HepG2 (cell line): ENCODE results near the gene CYSRT1. TPM values are rescaled to one million over a fixed set of nuclear protein-coding genes. Genes with fewer than 3 reads are reported as not detected.

Experiments
- AGO1 ChIP-seq: fragments of 200-400 bp; formaldehyde crosslinking; IDR thresholded peaks from 2 replicates; pipeline ENCODE4 v1.6.1; 2017; ENCODE audit warnings: mild to moderate bottlenecking, low read depth, low read length, moderate library complexity; ENCODE audit not compliant: poor library complexity, severe bottlenecking
- ARID5B ChIP-seq: IDR thresholded peaks from 2 replicates; pipeline ENCODE4 v1.4.0; 2020; ENCODE audit warnings: mild to moderate bottlenecking, missing genetic modification reagents
- DMTF1 ChIP-seq: sonication (generic); formaldehyde crosslinking; IDR thresholded peaks from 2 replicates; pipeline ENCODE4 v1.4.0; 2020; ENCODE audit warnings: mild to moderate bottlenecking, missing genetic modification reagents
- GMEB1 ChIP-seq: sonication (generic); formaldehyde crosslinking; IDR thresholded peaks from 2 replicates; pipeline ENCODE4 v1.5.1; 2020; ENCODE audit warnings: missing genetic modification reagents, mild to moderate bottlenecking, borderline replicate concordance
- HNF1B ChIP-seq: sonication (generic); formaldehyde crosslinking; IDR thresholded peaks from 2 replicates; pipeline ENCODE4 v1.5.1; 2020; ENCODE audit warnings: mild to moderate bottlenecking, moderate library complexity, missing genetic modification reagents
- KMT2B ChIP-seq: IDR thresholded peaks from 2 replicates; pipeline ENCODE4 v1.6.1; 2016; ENCODE audit warnings: missing genetic modification reagents, missing compliant biosample characterization
- ZC3H13 ChIP-seq: sonication (generic); formaldehyde crosslinking; IDR thresholded peaks from 2 replicates; pipeline ENCODE4 v1.8.1; 2023; ENCODE audit warnings: mild to moderate bottlenecking, missing genetic modification reagents, moderate library complexity
- ZHX1 ChIP-seq: sonication (generic); formaldehyde crosslinking; IDR thresholded peaks from 2 replicates; pipeline ENCODE4 v1.8.1; 2022; ENCODE audit warnings: low read depth, mild to moderate bottlenecking, missing genetic modification reagents
- ZNF383 ChIP-seq: sonication (generic); formaldehyde crosslinking; IDR thresholded peaks from 2 replicates; pipeline ENCODE4 v1.4.0; 2020; ENCODE audit warnings: missing genetic modification reagents, mild to moderate bottlenecking, borderline replicate concordance
- ZNF496 ChIP-seq: sonication (generic); formaldehyde crosslinking; IDR thresholded peaks from 2 replicates; pipeline ENCODE4 v1.8.1; 2023; ENCODE audit warnings: mild to moderate bottlenecking, moderate library complexity, missing genetic modification reagents; ENCODE audit not compliant: insufficient replicate concordance
- polyA plus RNA-seq, 8 experiments: library from polyadenylated mRNA; depleted of rRNA in 3 of 8; stranded (reverse) in 7 of 8; unstranded in 1 of 8; fragments of >200 nt; fragmentation: Illumina TruSeq in 4 of 8; extraction: Trizol in 4 of 8; gene quantifications; 2 replicates each; pipeline versions ENCODE4 v1.2.1 to v1.2.3, GENCODE V29; 2011 to 2016; ENCODE audit warnings: low read depth in 4 of 8, missing spikeins in 1 of 8, mixed read lengths in 1 of 8; ENCODE audit not compliant: insufficient read depth in 1 of 8
- total RNA-seq, 5 experiments: library from RNA; depleted of rRNA; stranded (reverse); fragments of >200 nt; fragmentation: Illumina TruSeq; extraction: Trizol; gene quantifications; 2 replicates each; pipeline ENCODE4 v1.2.3, GENCODE V29; 2016; ENCODE audit warnings: low read depth in 1 of 5

CYSRT1 gene
- total and polyA plus RNA-seq, 2 of the 13 experiments (the other 11 are each of a cell fraction or from before 2014, with no cell fraction given), result 1.5 to 2.1 TPM

GRCh38 chr9:137253717-137254623 lies 29.0 kb downstream of the CYSRT1 start (continued):
- TF ChIP-seq DMTF1 (CRISPR knock-in tag), result no peak
- peak; percentile 11 for TF ChIP-seq AGO1
- peak; percentile 60; the same call in 1 of the 2 replicates for TF ChIP-seq HNF1B (CRISPR knock-in tag)
- TF ChIP-seq ZC3H13 (CRISPR knock-in tag), result peak; percentile 54; the same call in 1 of the 2 replicates
- TF ChIP-seq ZNF383, result no peak
- no peak for TF ChIP-seq GMEB1 (CRISPR knock-in tag)
- no peak for TF ChIP-seq ARID5B (CRISPR knock-in tag)
- no peak for TF ChIP-seq ZHX1 (CRISPR knock-in tag)
- TF ChIP-seq ZNF496 (CRISPR knock-in tag), result no peak
- no peak for TF ChIP-seq KMT2B (CRISPR knock-in tag)
